Panc1 (cell line): Measurements from ENCODE around the gene UROC1. TPM values are rescaled to one million over a fixed set of nuclear protein-coding genes. Genes with fewer than 3 reads are reported as not detected.

Experiments
- ATAC-seq: fragments of 200-7000 bp; cut with Tn5 transposase; 2 replicates; pipeline ENCODE4 v1.9.1; 2020; ENCODE audit warnings: mild to moderate bottlenecking, moderate library complexity
- BruUV-seq: library from RNA; stranded (reverse); fragments of 400-500 nt; replicated peaks from 2 replicates; lab custom pipeline; 2021; lab: Mats Ljungman, UMichigan
- CTCF ChIA-PET: fragments of 300-600 bp; sonication (Branson Sonifier 250); formaldehyde crosslinking; loops from one replicate; lab custom pipeline; 2022; ENCODE audit warnings: antibody characterized with exemption; lab: Charles Lee
- POLR2A ChIA-PET: fragments of 300-600 bp; sonication (Branson Sonifier 250); formaldehyde crosslinking; loops from one replicate; lab custom pipeline; 2022; ENCODE audit warnings: antibody characterized with exemption; lab: Charles Lee
- DNase-seq: peaks from one replicate; pipeline ENCODE4 v3.0.0-alpha.2; 2010; ENCODE audit warnings: low read depth, low spot score
- H3K27ac ChIP-seq: 2 replicates; pipeline ENCODE4 v1.5.1; 2011; ENCODE audit warnings: mild to moderate bottlenecking, low read length, inconsistent platforms
- H3K27me3 ChIP-seq: fragments of 200-500 bp; sonication (Bioruptor generic); 2 replicates; pipeline ENCODE4 v1.6.0; 2014; ENCODE audit warnings: low read length, inconsistent platforms; ENCODE audit not compliant: control insufficient read depth, insufficient read depth
- H3K36me3 ChIP-seq: fragments of 200-500 bp; sonication (Bioruptor generic); 2 replicates; pipeline ENCODE4 v1.5.1; 2014; ENCODE audit warnings: inconsistent platforms, mild to moderate bottlenecking, low read length, moderate library complexity; ENCODE audit not compliant: control insufficient read depth, insufficient read depth
- H3K4me1 ChIP-seq: 2 replicates; pipeline ENCODE4 v1.5.1; 2011; ENCODE audit warnings: inconsistent platforms, mild to moderate bottlenecking, low read length, moderate library complexity; ENCODE audit not compliant: control insufficient read depth, insufficient read depth
- H3K4me3 ChIP-seq, 2 experiments: 2 replicates each; pipeline ENCODE4 v1.5.1; 2011 to 2012; ENCODE audit warnings: low read depth in 2 of 2, low read length in 2 of 2, mild to moderate bottlenecking in 2 of 2, inconsistent platforms in 1 of 2, moderate library complexity in 1 of 2
- H3K9me3 ChIP-seq: fragments of 200-500 bp; sonication (Bioruptor generic); 2 replicates; pipeline ENCODE4 v1.5.1; 2014; ENCODE audit warnings: low read depth, mild to moderate bottlenecking, inconsistent platforms, low read length, moderate library complexity; ENCODE audit not compliant: control insufficient read depth, insufficient read depth
- POLR2AphosphoS5 ChIP-seq: IDR thresholded peaks from 2 replicates; pipeline ENCODE4 v1.6.1; 2012; ENCODE audit warnings: mild to moderate bottlenecking, low read depth, low read length, moderate library complexity
- SIN3A ChIP-seq: IDR thresholded peaks from 2 replicates; pipeline ENCODE4 v1.6.1; 2012; ENCODE audit warnings: low read depth, mild to moderate bottlenecking, low read length, moderate library complexity, borderline replicate concordance; ENCODE audit not compliant: insufficient read depth
- TCF7L2 ChIP-seq: IDR thresholded peaks from 2 replicates; pipeline ENCODE4 v1.6.1; 2011; ENCODE audit warnings: mild to moderate bottlenecking, low read depth, low read length, inconsistent platforms
- in situ Hi-C: cut with HindIII; loops from 2 replicates; pipeline ENCODE4 v1.10.0; 2016; ENCODE audit warnings: low sequenced_read_pairs, low pct_unique_long_range_greater_than_20kb
- intact Hi-C: fragments of 100-400 bp; cut with micrococcal nuclease; formaldehyde crosslinking; loops from one replicate; pipeline ENCODE4 v1.10.0; 2022; ENCODE audit not compliant: unreplicated experiment
- total RNA-seq: library from RNA; stranded (reverse); gene quantifications from one replicate; pipeline ENCODE4 v1.2.1, GENCODE V29; 2021; ENCODE audit not compliant: unreplicated experiment
- TF ChIP-seq, protein P1 (sequence below), 2 experiments: IDR thresholded peaks; 2 replicates each; pipeline ENCODE4 v1.6.1; 2011 to 2012; ENCODE audit warnings: low read depth in 2 of 2, control low read depth in 1 of 2, low read length in 1 of 2, mild to moderate bottlenecking in 1 of 2, moderate library complexity in 1 of 2; ENCODE audit not compliant: insufficient read depth in 1 of 2
- TF ChIP-seq, protein P2 (sequence below): fragments of 450-650 bp; IDR thresholded peaks from 2 replicates; pipeline ENCODE4 v1.5.1; 2017; ENCODE audit warnings: mild to moderate bottlenecking

Gene UROC1
- total RNA-seq, 1 experiment from 2014 or later: not detected

DNA sequence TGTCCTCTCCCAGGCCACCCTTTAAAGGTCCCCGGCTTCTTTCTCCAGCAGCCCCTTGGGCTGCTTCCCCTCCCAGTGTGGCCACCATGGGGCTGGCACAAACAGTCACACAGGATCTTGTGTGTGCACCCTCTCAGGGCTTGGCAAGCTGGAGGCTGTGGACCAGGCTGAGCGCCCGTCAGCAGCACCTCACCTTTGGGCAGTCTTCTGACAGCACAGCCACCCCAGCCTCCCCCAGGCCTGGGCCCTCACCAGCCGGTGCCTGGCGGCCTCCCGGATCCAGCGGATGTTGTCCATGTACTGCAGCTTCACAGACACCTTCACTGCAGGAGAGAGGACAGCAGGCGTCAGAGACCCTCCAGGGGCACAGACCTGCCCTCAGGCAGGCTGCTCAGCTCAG lies 21.8 kb downstream of the UROC1 start:
- POLR2A ChIA-PET: no interaction called here
- H3K9me3 ChIP-seq: no peaks in the 10 kb centered on the region
- H3K27me3 ChIP-seq: no peaks in the 10 kb centered on the region
- intact Hi-C loops (no loop called here), in situ Hi-C loops (no loop called here)
- H3K4me3 ChIP-seq: no peak overlapping the region
- ATAC-seq (no peak), DNase-seq (no peak)
- H3K4me1 ChIP-seq: no peaks in the 10 kb centered on the region; the same call in 1 of the 2 replicates
- no TSS peak for BruUV-seq
- H3K27ac ChIP-seq: no peak overlapping the region
- TF ChIP-seq, protein P1, sequence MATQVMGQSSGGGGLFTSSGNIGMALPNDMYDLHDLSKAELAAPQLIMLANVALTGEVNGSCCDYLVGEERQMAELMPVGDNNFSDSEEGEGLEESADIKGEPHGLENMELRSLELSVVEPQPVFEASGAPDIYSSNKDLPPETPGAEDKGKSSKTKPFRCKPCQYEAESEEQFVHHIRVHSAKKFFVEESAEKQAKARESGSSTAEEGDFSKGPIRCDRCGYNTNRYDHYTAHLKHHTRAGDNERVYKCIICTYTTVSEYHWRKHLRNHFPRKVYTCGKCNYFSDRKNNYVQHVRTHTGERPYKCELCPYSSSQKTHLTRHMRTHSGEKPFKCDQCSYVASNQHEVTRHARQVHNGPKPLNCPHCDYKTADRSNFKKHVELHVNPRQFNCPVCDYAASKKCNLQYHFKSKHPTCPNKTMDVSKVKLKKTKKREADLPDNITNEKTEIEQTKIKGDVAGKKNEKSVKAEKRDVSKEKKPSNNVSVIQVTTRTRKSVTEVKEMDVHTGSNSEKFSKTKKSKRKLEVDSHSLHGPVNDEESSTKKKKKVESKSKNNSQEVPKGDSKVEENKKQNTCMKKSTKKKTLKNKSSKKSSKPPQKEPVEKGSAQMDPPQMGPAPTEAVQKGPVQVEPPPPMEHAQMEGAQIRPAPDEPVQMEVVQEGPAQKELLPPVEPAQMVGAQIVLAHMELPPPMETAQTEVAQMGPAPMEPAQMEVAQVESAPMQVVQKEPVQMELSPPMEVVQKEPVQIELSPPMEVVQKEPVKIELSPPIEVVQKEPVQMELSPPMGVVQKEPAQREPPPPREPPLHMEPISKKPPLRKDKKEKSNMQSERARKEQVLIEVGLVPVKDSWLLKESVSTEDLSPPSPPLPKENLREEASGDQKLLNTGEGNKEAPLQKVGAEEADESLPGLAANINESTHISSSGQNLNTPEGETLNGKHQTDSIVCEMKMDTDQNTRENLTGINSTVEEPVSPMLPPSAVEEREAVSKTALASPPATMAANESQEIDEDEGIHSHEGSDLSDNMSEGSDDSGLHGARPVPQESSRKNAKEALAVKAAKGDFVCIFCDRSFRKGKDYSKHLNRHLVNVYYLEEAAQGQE (IDR thresholded peaks at IDR 0.05; ENCODE audit: insufficient read depth in 1 of 2, low read depth in 2 of 2, low read length in 1 of 2): no peak
- TF ChIP-seq, protein P2, sequence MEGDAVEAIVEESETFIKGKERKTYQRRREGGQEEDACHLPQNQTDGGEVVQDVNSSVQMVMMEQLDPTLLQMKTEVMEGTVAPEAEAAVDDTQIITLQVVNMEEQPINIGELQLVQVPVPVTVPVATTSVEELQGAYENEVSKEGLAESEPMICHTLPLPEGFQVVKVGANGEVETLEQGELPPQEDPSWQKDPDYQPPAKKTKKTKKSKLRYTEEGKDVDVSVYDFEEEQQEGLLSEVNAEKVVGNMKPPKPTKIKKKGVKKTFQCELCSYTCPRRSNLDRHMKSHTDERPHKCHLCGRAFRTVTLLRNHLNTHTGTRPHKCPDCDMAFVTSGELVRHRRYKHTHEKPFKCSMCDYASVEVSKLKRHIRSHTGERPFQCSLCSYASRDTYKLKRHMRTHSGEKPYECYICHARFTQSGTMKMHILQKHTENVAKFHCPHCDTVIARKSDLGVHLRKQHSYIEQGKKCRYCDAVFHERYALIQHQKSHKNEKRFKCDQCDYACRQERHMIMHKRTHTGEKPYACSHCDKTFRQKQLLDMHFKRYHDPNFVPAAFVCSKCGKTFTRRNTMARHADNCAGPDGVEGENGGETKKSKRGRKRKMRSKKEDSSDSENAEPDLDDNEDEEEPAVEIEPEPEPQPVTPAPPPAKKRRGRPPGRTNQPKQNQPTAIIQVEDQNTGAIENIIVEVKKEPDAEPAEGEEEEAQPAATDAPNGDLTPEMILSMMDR: no peak
- TF ChIP-seq TCF7L2: no peak
- no peak for TF ChIP-seq SIN3A
- no peak for TF ChIP-seq POLR2AphosphoS5
- CTCF ChIA-PET: no interaction called here
- H3K36me3 ChIP-seq: no peaks in the 10 kb centered on the region

DNA sequence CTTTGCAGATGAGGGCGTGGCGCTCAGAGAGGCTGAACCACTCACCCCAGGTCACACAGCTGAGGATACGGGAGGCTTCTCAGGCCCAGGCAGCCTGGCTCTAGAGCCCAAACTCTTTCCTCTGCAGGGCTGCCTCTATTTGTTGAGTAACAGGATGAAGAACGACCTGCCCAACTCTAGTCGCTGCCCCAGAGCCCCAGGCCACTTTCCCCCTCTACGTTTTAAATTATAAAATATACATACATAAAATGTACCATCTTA lies 22.7 kb downstream of the UROC1 start:
- Histone ChIP-seq H3K27ac (no peak overlapping the region), H3K4me3 (no peak overlapping the region), H3K4me1 (no peaks in the 10 kb centered on the region; the same call in 1 of the 2 replicates), H3K27me3 (no peaks in the 10 kb centered on the region), H3K9me3 (no peaks in the 10 kb centered on the region), H3K36me3 (no peaks in the 10 kb centered on the region)
- TF ChIP-seq SIN3A (no peak), POLR2AphosphoS5 (no peak), TCF7L2 (no peak)
- TF ChIP-seq, protein P1 (IDR thresholded peaks at IDR 0.05; ENCODE audit: insufficient read depth in 1 of 2, low read depth in 2 of 2, low read length in 1 of 2): no peak
- no TSS peak for BruUV-seq
- no peak for DNase-seq
- ChIA-PET POLR2A (no interaction called here), CTCF (interaction anchor here (0.5 kb wide), 1 partner anchor 8 kb away, joined by 3 read pairs; no protein-coding TSS in a partner anchor)
- in situ Hi-C loops: no loop called here
- no peak for ATAC-seq
- intact Hi-C loops: no loop called here
